ENCODE results near the gene TUBB3.
"Not testable (repeated sequence)": the region's sequence is repeated elsewhere in the genome, so short reads cannot be mapped to it uniquely, and the experiment has no call there.

Gene TUBB3

GRCh38 chr16:89922884-89923639, at the start of gene TUBB3:
Gene TUBB3 (plus strand): TSS chr16:89923342. CDS start chr16:89923402, 60 bp downstream.
- no peak for DNase-seq (ENCODE audit: low read depth)

- DNase-seq (ENCODE audit: low read depth) = peak; percentile 93
These were observed 49.0 kb upstream of the TUBB3 start for GRCh38 chr16:89873972-89874689.

- not testable (repeated sequence) for DNase-seq (ENCODE audit: low read depth)
These were observed 44.0 kb upstream of the TUBB3 start for GRCh38 chr16:89879123-89879522.

- DNase-seq (ENCODE audit: low read depth) = no peak
These were observed 42.4 kb upstream of the TUBB3 start for GRCh38 chr16:89880477-89881367.

GRCh38 chr16:89881368-89881730, 41.8 kb upstream of the TUBB3 start:
- no peak for DNase-seq (ENCODE audit: low read depth)

GRCh38 chr16:89883346-89884040, 39.6 kb upstream of the TUBB3 start:
- no peak for DNase-seq (ENCODE audit: low read depth)

GRCh38 chr16:89884041-89884421, 39.1 kb upstream of the TUBB3 start:
- no peak for DNase-seq (ENCODE audit: low read depth)

- no peak for DNase-seq (ENCODE audit: low read depth)
These were observed 35.9 kb upstream of the TUBB3 start for GRCh38 chr16:89887243-89887642.

GRCh38 chr16:89890200-89890599, 32.9 kb upstream of the TUBB3 start:
- no peak for DNase-seq (ENCODE audit: low read depth)

GRCh38 chr16:89890886-89891657, 32.1 kb upstream of the TUBB3 start:
- DNase-seq (ENCODE audit: low read depth) = no peak

GRCh38 chr16:89892055-89892630, 31.0 kb upstream of the TUBB3 start:
- DNase-seq (ENCODE audit: low read depth) = no peak

- DNase-seq (ENCODE audit: low read depth) = no peak
These were observed 30.5 kb upstream of the TUBB3 start for GRCh38 chr16:89892635-89893034.

GRCh38 chr16:89893642-89894548, 29.2 kb upstream of the TUBB3 start:
- DNase-seq (ENCODE audit: low read depth) = no peak

- DNase-seq (ENCODE audit: low read depth) = no peak
These were observed 27.5 kb upstream of the TUBB3 start for GRCh38 chr16:89895482-89896250.

GRCh38 chr16:89897204-89897603, 25.9 kb upstream of the TUBB3 start:
- DNase-seq (ENCODE audit: low read depth) = no peak

- no peak for DNase-seq (ENCODE audit: low read depth)
These were observed 24.8 kb upstream of the TUBB3 start for GRCh38 chr16:89898201-89898967.

GRCh38 chr16:89899879-89900481, 23.2 kb upstream of the TUBB3 start:
- DNase-seq (ENCODE audit: low read depth) = no peak

GRCh38 chr16:89900885-89901284, 22.3 kb upstream of the TUBB3 start:
- no peak for DNase-seq (ENCODE audit: low read depth)
